HG03039 (cell line): ENCODE measurements around the gene ADARB2.

Source experiments
- ATAC-seq: cut with Tn5 transposase; IDR thresholded peaks from one replicate; pipeline ENCODE4 v1.9.1; 2021; ENCODE audit warnings: mild to moderate bottlenecking, moderate library complexity; ENCODE audit not compliant: unreplicated experiment

The ADARB2 gene

DNA sequence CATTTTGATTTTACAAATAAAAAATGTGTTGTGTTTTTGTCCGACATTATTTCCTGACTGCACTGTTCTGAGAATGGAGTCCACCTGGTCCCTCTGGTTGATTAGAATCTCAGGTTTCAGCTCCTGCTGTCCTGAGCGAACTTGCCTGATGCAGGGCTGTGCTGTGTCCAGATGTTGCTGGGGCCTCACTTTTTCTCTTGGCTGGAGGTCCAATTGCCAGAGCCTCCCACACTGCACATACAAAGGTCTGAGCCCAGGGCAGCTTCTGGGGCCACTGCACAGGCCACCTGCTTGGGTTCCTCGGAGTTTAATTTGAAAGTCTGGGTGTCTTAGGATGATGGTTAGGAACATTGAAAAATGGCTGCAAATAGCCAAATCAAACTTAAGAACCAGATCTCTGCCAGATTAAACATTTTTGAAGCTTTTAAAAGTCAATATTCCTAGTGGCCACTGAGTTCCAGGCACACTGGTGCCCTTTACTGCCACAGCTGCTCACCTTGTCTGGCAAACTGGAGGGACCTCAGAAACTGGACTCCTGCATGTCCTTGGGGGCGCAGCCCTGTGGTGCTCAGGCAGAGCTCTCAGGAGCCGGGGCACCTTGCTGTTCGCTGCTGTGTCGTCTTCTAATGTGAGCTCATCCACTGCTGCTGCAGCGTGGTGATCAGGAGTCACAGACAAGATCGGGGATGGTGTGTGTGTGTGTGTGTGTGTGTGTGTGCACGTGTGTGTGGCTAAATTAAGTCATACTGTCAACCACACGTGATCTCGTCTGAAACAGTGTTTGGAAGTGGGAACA is 606.1 kb downstream of the ADARB2 start:
- no peak for ATAC-seq

GRCh38 chr10:1130226-1130625 is 607.1 kb downstream of the ADARB2 start:
- no peak for ATAC-seq

DNA sequence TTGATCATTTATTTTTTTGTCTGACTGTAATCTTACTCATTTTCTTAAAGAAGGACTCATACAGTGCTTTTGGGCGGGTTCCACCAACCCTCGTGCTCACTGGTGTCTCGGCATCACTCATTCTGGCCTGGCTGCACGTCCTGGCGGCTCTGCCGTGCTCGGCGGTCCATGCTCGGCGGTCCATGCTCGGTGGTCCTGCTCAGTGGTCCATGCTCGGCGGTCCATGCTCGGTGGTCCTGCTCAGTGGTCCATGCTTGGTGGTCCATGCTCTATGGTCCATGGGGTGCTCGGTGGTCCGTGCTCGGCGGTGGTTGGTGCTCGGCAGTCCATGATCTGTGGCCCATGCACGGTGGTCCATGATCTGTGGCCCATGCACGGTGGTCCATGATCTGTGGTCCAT is 608.7 kb downstream of the ADARB2 start:
- no peak for ATAC-seq

GRCh38 chr10:1128115-1128514 is 609.2 kb downstream of the ADARB2 start:
- ATAC-seq, result no peak

DNA sequence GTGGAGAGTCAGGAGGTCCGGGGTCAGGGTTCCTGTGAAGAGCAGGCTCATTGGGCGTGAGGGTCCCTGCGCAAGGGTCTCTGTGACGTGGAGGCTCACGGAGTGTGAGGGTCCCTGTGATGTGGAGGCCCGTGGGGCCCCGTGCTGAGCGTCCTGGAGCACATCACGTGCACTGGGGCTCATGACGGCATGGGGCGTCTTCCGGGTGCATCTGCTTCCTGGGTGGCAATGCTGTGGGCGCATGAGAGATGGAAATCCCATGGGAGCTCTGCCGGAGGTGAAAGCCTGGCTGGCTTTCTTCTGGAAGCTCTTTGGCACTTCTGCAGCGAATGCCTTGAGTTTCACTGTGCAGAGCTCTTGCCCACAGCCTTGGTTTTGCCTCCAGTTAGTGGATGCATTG is 609.7 kb downstream of the ADARB2 start:
- no peak for ATAC-seq
